Gastroesophageal sphincter (tissue), 4 donors: Measurements from ENCODE around the gene STPG4. TPM values are rescaled to one million over a fixed set of nuclear protein-coding genes. Genes with fewer than 3 reads are reported as not detected.

Experiments
- ATAC-seq: fragments of 150-250 bp; one replicate; pipeline ENCODE4 v1.9.1; 2016; ENCODE audit warnings: mild to moderate bottlenecking, moderate library complexity
- H3K27ac ChIP-seq, 4 donors: fragments of 200-600 bp; sonication (generic) in 3 of 4; 1 replicate in 3 of 4; 2 replicates in 1 of 4; pipeline ENCODE4 v1.5.1; 2016 to 2019
- H3K27me3 ChIP-seq: fragments of 200-600 bp; sonication (generic); one replicate; pipeline ENCODE4 v1.5.1; 2019
- H3K36me3 ChIP-seq, 2 donors: fragments of 200-600 bp; sonication (generic); one replicate each; pipeline ENCODE4 v1.5.1; 2019; ENCODE audit warnings: control low read depth in 1 of 2
- H3K4me1 ChIP-seq, 3 donors: fragments of 200-600 bp; sonication (generic); 1 replicate in 2 of 3; 2 replicates in 1 of 3; pipeline ENCODE4 v1.5.1; 2016 to 2019; ENCODE audit warnings: control low read depth in 2 of 3
- H3K4me3 ChIP-seq, 2 donors: fragments of 200-600 bp; sonication (generic); one replicate each; pipeline ENCODE4 v1.5.1; 2019; ENCODE audit warnings: mild to moderate bottlenecking in 1 of 2, moderate library complexity in 1 of 2
- H3K9me3 ChIP-seq, 3 donors: fragments of 200-600 bp; sonication (generic); one replicate each; pipeline ENCODE4 v1.5.1; 2017 to 2019; ENCODE audit warnings: control low read depth in 2 of 3
- CTCF ChIP-seq, 4 experiments: fragments of 200-600 bp in 2 of 4; fragments of 450-650 bp in 2 of 4; sonication (generic) in 1 of 4; IDR thresholded peaks; one replicate each; pipeline ENCODE4 v1.5.1; 2017 to 2019; ENCODE audit warnings: antibody characterized with exemption in 4 of 4, mild to moderate bottlenecking in 2 of 4, moderate library complexity in 2 of 4
- EP300 ChIP-seq: sonication (generic); formaldehyde crosslinking; IDR thresholded peaks from one replicate; pipeline ENCODE4 v1.6.1; 2017; ENCODE audit warnings: antibody characterized with exemption, mild to moderate bottlenecking
- POLR2A ChIP-seq, 2 donors: fragments of 450-650 bp; IDR thresholded peaks; one replicate each; pipeline ENCODE4 v1.6.1; 2017; ENCODE audit warnings: antibody characterized with exemption in 2 of 2, mild to moderate bottlenecking in 2 of 2, moderate library complexity in 1 of 2
- POLR2AphosphoS5 ChIP-seq: sonication (generic); formaldehyde crosslinking; IDR thresholded peaks from one replicate; pipeline ENCODE4 v1.6.1; 2017; ENCODE audit warnings: antibody characterized with exemption
- WGBS, 2 donors: methylation state at CpG; one replicate each; pipeline ENCODE4 v1.1.5; 2018; ENCODE audit warnings: low coverage in 1 of 2; 5-methylcytosine and 5-hydroxymethylcytosine counted together
- total RNA-seq, 4 donors: library from RNA; depleted of rRNA; stranded (reverse); fragments of >200 nt; gene quantifications; one replicate each; pipeline ENCODE4 v1.1.0, GENCODE V29; 2016

Gene STPG4
- total RNA-seq, 4 donors from 2014 or later, result 0.23 to 0.67 TPM; not detected in 2

- TF ChIP-seq POLR2AphosphoS5 (no peak), POLR2A (IDR thresholded peaks at IDR 0.05) (no peak), CTCF (IDR thresholded peaks at IDR 0.05) (no peak), EP300 (no peak)
- H3K27me3 ChIP-seq, result no peaks in the 10 kb centered on the region
- H3K4me3 ChIP-seq, result no peak overlapping the region
- no peaks in the 10 kb centered on the region for H3K9me3 ChIP-seq
- peaks cover 14 to 73% (median 39%) of the 10 kb centered on the region in 3 donors for H3K4me1 ChIP-seq
- peak overlapping the region in 1 of 4 donors; percentile 83 for H3K27ac ChIP-seq
- peaks cover 0 to 53% of the 10 kb centered on the region in 2 donors for H3K36me3 ChIP-seq
- ATAC-seq, result no peak
- WGBS, 2 donors, result 71 to 79% methylated on average over 2 to 6 of the region's 7 CpGs
These were observed 101.0 kb downstream of the STPG4 start for GRCh38 chr2:47054036-47054555.

- Histone ChIP-seq H3K27me3 (no peaks in the 10 kb centered on the region), H3K9me3 (no peaks in the 10 kb centered on the region), H3K4me3 (no peak overlapping the region), H3K4me1 (peaks cover 13 to 66% (median 30%) of the 10 kb centered on the region in 3 donors), H3K36me3 (peaks cover 0 to 63% of the 10 kb centered on the region in 2 donors), H3K27ac (no peak overlapping the region)
- WGBS, 2 donors, result 86 to 88% methylated on average over 4 to 6 of the region's 7 CpGs
- no peak for ATAC-seq
- TF ChIP-seq POLR2A (IDR thresholded peaks at IDR 0.05), result no peak
- no peak for TF ChIP-seq EP300
- TF ChIP-seq CTCF (IDR thresholded peaks at IDR 0.05), result no peak
- no peak for TF ChIP-seq POLR2AphosphoS5
These were observed 102.3 kb downstream of the STPG4 start for GRCh38 chr2:47052847-47053246.

- H3K36me3 ChIP-seq, result peaks cover 0 to 76% of the 10 kb centered on the region in 2 donors
- no peak for TF ChIP-seq POLR2A (IDR thresholded peaks at IDR 0.05)
- no peak for TF ChIP-seq CTCF (IDR thresholded peaks at IDR 0.05)
- TF ChIP-seq POLR2AphosphoS5, result no peak
- no peak for TF ChIP-seq EP300
- H3K27me3 ChIP-seq, result no peaks in the 10 kb centered on the region
- no peak overlapping the region for H3K27ac ChIP-seq
- no peak for ATAC-seq
- H3K4me1 ChIP-seq, result peaks cover 3 to 56% (median 17%) of the 10 kb centered on the region in 3 donors
- no peaks in the 10 kb centered on the region for H3K9me3 ChIP-seq
- H3K4me3 ChIP-seq, result no peak overlapping the region
- no CpG with 5 or more reads among the region's 12 CpGs for WGBS, 2 donors
These were observed 103.5 kb downstream of the STPG4 start for GRCh38 chr2:47051562-47051961.

GRCh38 chr2:47050762-47051161, 104.3 kb downstream of the STPG4 start:
- no peaks in the 10 kb centered on the region for H3K27me3 ChIP-seq
- H3K4me3 ChIP-seq, result no peak overlapping the region
- peak overlapping the region in 1 of 4 donors; percentile 60 for H3K27ac ChIP-seq
- H3K4me1 ChIP-seq, result peaks cover 0 to 54% (median 9%) of the 10 kb centered on the region in 3 donors
- WGBS, 2 donors, result 82 to 83% methylated on average over 3 of the region's 4 CpGs
- TF ChIP-seq CTCF (IDR thresholded peaks at IDR 0.05), result no peak
- ATAC-seq, result no peak
- peaks cover 0 to 84% of the 10 kb centered on the region in 2 donors for H3K36me3 ChIP-seq
- no peaks in the 10 kb centered on the region for H3K9me3 ChIP-seq

GRCh38 chr2:47050021-47050760, 104.9 kb downstream of the STPG4 start:
- H3K27ac ChIP-seq, result peak overlapping the region in 2 of 4 donors; percentile 45 to 60
- WGBS, 2 donors, result 59% methylated on average over 2 of the region's 6 CpGs; no CpG with 5 or more reads in 1 of the 2 donors
- H3K4me1 ChIP-seq, result peaks cover 0 to 48% (median 3%) of the 10 kb centered on the region in 3 donors
- no peaks in the 10 kb centered on the region for H3K9me3 ChIP-seq
- TF ChIP-seq POLR2A (IDR thresholded peaks at IDR 0.05) (no peak), CTCF (IDR thresholded peaks at IDR 0.05) (no peak), EP300 (no peak), POLR2AphosphoS5 (no peak)
- ATAC-seq, result no peak
- H3K36me3 ChIP-seq, result peaks cover 0 to 89% of the 10 kb centered on the region in 2 donors
- H3K4me3 ChIP-seq, result no peak overlapping the region
- no peaks in the 10 kb centered on the region for H3K27me3 ChIP-seq
